Stomach (tissue), 9 donors: Measurements from ENCODE around the gene COL11A2. TPM values are rescaled to one million over a fixed set of nuclear protein-coding genes. Genes with fewer than 3 reads are reported as not detected.

Source experiments
- DNase-seq, 2 donors: peaks; one replicate each; pipeline versions ENCODE4 v3.0.0 to v3.0.0-alpha.2; 2013 to 2019
- H3K27ac ChIP-seq, 5 donors: fragments of 200-600 bp in 4 of 5; sonication (generic) in 4 of 5; one replicate each; pipeline ENCODE4 v1.5.1; 2013 to 2019; ENCODE audit warnings: mild to moderate bottlenecking in 1 of 5, moderate library complexity in 1 of 5
- H3K27me3 ChIP-seq, 3 donors: fragments of 200-600 bp; sonication (generic); one replicate each; pipeline ENCODE4 v1.5.1; 2017 to 2019; ENCODE audit warnings: mixed run types in 1 of 3
- H3K36me3 ChIP-seq, 4 donors: fragments of 200-600 bp; sonication (generic); 1 replicate in 3 of 4; 2 replicates in 1 of 4; pipeline ENCODE4 v1.5.1; 2016 to 2019
- H3K4me1 ChIP-seq, 4 donors: fragments of 200-600 bp; sonication (generic); one replicate each; pipeline ENCODE4 v1.5.1; 2016 to 2019
- H3K4me3 ChIP-seq, 4 donors: fragments of 200-600 bp; sonication (generic) in 3 of 4; one replicate each; pipeline ENCODE4 v1.5.1; 2016 to 2019; ENCODE audit warnings: mild to moderate bottlenecking in 1 of 4
- H3K9me3 ChIP-seq, 4 donors: fragments of 200-600 bp; sonication (generic); one replicate each; pipeline ENCODE4 v1.5.1; 2016 to 2019
- CTCF ChIP-seq, 7 experiments: fragments of 450-650 bp in 4 of 7; fragments of 200-600 bp in 3 of 7; sonication (generic) in 3 of 7; IDR thresholded peaks; one replicate each; pipeline ENCODE4 v1.5.1; 2016 to 2019; ENCODE audit warnings: antibody characterized with exemption in 7 of 7, control low read depth in 2 of 7, mild to moderate bottlenecking in 1 of 7
- EP300 ChIP-seq: sonication (generic); formaldehyde crosslinking; IDR thresholded peaks from one replicate; pipeline ENCODE4 v1.6.1; 2017; ENCODE audit warnings: antibody characterized with exemption
- POLR2A ChIP-seq, 4 donors: fragments of 450-650 bp; IDR thresholded peaks; one replicate each; pipeline ENCODE4 v1.6.1; 2016; ENCODE audit warnings: antibody characterized with exemption in 4 of 4, control low read depth in 2 of 4, mild to moderate bottlenecking in 1 of 4, moderate library complexity in 1 of 4
- POLR2AphosphoS5 ChIP-seq, 3 donors: sonication (generic); formaldehyde crosslinking; IDR thresholded peaks; one replicate each; pipeline ENCODE4 v1.6.1; 2016; ENCODE audit warnings: antibody characterized with exemption in 3 of 3
- WGBS, 5 donors: extraction: QIAGEN DNeasy Blood & Tissue Kit in 3 of 5; methylation state at CpG; one replicate each; pipeline versions ENCODE4 v1.1.5 to v1.1.7; 2013 to 2018; 5-methylcytosine and 5-hydroxymethylcytosine counted together
- intact Hi-C: fragments of 100-400 bp; cut with DNase I; formaldehyde crosslinking; loops from one replicate; pipeline ENCODE4 v1.15.1; 2023; ENCODE audit warnings: low total_unique reads
- polyA plus RNA-seq, 3 donors: library from polyadenylated mRNA; stranded (reverse); fragments of 200-250 nt; gene quantifications; one replicate each; pipeline ENCODE4 v1.2.3, GENCODE V29; 2013
- total RNA-seq, 5 donors: library from RNA; depleted of rRNA; stranded (reverse); fragments of >200 nt; gene quantifications; one replicate each; pipeline versions ENCODE4 v1.1.0 to v1.2.3, GENCODE V29; 2014 to 2016
- donor health status: healthy with polysubstance abuse.
- donor health status: Bipolar disorder and iron deficiency.
- donor health status: healthy.

The COL11A2 gene
- total and polyA plus RNA-seq, 8 donors = under 0.01 to 1.5 (median 0.87) TPM; not detected in 3

DNA sequence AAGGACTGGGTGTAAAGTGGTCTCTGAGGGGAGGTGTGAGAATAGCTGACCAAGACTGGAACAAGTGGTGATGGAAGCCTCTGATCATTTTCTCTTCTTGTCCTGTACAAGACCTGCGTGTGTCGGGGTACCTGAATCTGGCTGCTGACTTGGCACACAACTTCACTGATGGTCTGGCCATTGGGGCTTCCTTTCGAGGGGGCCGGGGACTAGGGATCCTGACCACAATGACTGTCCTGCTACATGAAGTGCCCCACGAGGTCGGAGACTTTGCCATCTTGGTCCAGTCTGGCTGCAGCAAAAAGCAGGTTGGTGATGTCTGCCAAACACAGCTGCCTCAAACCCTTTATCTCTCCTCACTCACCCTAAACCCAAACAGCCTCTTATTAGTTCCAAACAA lies 10.5 kb upstream of the COL11A2 start:
- peaks cover 57 to 80% (median 77%) of the 10 kb centered on the region in 4 donors for H3K4me1 ChIP-seq

GRCh38 chr6:33201935-33202334 lies 9.7 kb upstream of the COL11A2 start:
- Histone ChIP-seq H3K36me3 (peaks cover 22 to 36% (median 30%) of the 10 kb centered on the region in 4 donors), H3K27me3 (no peaks in the 10 kb centered on the region), H3K4me3 (peak overlapping the region; percentile 77 to 94 (median 86)), H3K9me3 (no peaks in the 10 kb centered on the region), H3K27ac (peak overlapping the region in 4 of 5 donors; percentile 95 to 98 (median 98)), H3K4me1 (peaks cover 60 to 80% (median 77%) of the 10 kb centered on the region in 4 donors)
- no peak for TF ChIP-seq CTCF (IDR thresholded peaks at IDR 0.05)
- TF ChIP-seq EP300 = no peak
- no peak for TF ChIP-seq POLR2AphosphoS5 (IDR thresholded peaks at IDR 0.05)
- TF ChIP-seq POLR2A (IDR thresholded peaks at IDR 0.05) = no peak
- DNase-seq = no peak
- intact Hi-C loops = no loop called here
- 46 to 73% (median 51%) methylated on average over 6 of the region's 6 CpGs for WGBS, 5 donors

More for the DNA sequence above, 10.5 kb upstream of the COL11A2 start:
- peak overlapping the region in 2 of 4 donors; percentile 91 to 94 for H3K4me3 ChIP-seq
- H3K36me3 ChIP-seq = peaks cover 17 to 27% (median 23%) of the 10 kb centered on the region in 4 donors
- no peak for TF ChIP-seq CTCF (IDR thresholded peaks at IDR 0.05)
- no peak for TF ChIP-seq POLR2AphosphoS5 (IDR thresholded peaks at IDR 0.05)
- no peak for TF ChIP-seq EP300
- no peak for TF ChIP-seq POLR2A (IDR thresholded peaks at IDR 0.05)
- peak in 1 of 2 donors; percentile 1 for DNase-seq
- H3K27ac ChIP-seq = no peak overlapping the region
- 60 to 86% (median 72%) methylated on average over 5 to 6 of the region's 6 CpGs for WGBS, 5 donors
- no peaks in the 10 kb centered on the region for H3K9me3 ChIP-seq
- H3K27me3 ChIP-seq = no peaks in the 10 kb centered on the region
- intact Hi-C loops = no loop called here

DNA sequence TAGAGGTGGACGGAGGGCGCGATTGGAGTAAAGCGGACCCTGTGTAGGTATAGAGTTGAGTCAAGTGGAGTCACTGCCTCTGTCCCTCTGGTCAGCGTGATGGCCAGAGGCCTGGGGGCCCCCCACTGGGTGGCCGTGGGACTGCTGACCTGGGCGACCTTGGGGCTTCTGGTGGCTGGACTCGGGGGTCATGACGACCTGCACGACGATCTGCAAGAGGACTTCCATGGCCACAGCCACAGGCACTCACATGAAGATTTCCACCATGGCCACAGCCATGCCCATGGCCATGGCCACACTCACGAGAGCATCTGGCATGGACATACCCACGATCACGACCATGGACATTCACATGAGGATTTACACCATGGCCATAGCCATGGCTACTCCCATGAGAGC lies 8.9 kb upstream of the COL11A2 start:
- WGBS, 5 donors = 1 to 6% (median 1%) methylated on average over 7 to 14 of the region's 14 CpGs
- DNase-seq = no peak
- peaks cover 58 to 78% (median 75%) of the 10 kb centered on the region in 4 donors for H3K4me1 ChIP-seq
- TF ChIP-seq POLR2AphosphoS5 (IDR thresholded peaks at IDR 0.05) = no peak
- no peak for TF ChIP-seq POLR2A (IDR thresholded peaks at IDR 0.05)
- TF ChIP-seq CTCF (IDR thresholded peaks at IDR 0.05) = no peak
- TF ChIP-seq EP300 = no peak
- H3K9me3 ChIP-seq = no peaks in the 10 kb centered on the region
- no peaks in the 10 kb centered on the region for H3K27me3 ChIP-seq
- peak overlapping the region; percentile 77 to 94 (median 86) for H3K4me3 ChIP-seq
- intact Hi-C loops = no loop called here
- H3K36me3 ChIP-seq = peaks cover 28 to 43% (median 38%) of the 10 kb centered on the region in 4 donors
- H3K27ac ChIP-seq = peak overlapping the region; percentile 94 to 98 (median 97)

GRCh38 chr6:33200219-33201146 lies 8.2 kb upstream of the COL11A2 start, which contains the start of the genes RXRB and SLC39A7:
RXRB (minus strand) TSS chr6:33200665; CDS start chr6:33200476, 189 bp downstream.
SLC39A7 (plus strand) TSS chr6:33200867; CDS start chr6:33201246, 379 bp downstream.
- TF ChIP-seq EP300 = no peak
- peak in 1 of 4 donors; percentile 8 for TF ChIP-seq POLR2A (IDR thresholded peaks at IDR 0.05)
- TF ChIP-seq POLR2AphosphoS5 (IDR thresholded peaks at IDR 0.05) = peak; percentile 65 to 92 (median 71)
- H3K27me3 ChIP-seq = no peaks in the 10 kb centered on the region
- 0 to 1% (median 0%) methylated on average over 55 to 68 of the region's 68 CpGs for WGBS, 5 donors
- H3K4me3 ChIP-seq = peak within 1 kb of the TSS; percentile 77 to 94 (median 86)
- peak within 1 kb of the TSS; percentile 94 to 98 (median 97) for H3K27ac ChIP-seq
- H3K36me3 ChIP-seq = peaks cover 35 to 50% (median 45%) of the 10 kb centered on the region in 4 donors
- peak; percentile 99 to 100 for DNase-seq
- intact Hi-C loops = no loop called here
- no peaks in the 10 kb centered on the region for H3K9me3 ChIP-seq
- H3K4me1 ChIP-seq = peaks cover 57 to 75% (median 72%) of the 10 kb centered on the region in 4 donors
